ENCODE results near the gene MAP1B. TPM values are rescaled to one million over a fixed set of nuclear protein-coding genes. Genes with fewer than 3 reads are reported as not detected.
A peak's percentile ranks its signal among the peaks of the same experiment; 100 is the strongest.

Gene MAP1B
- total and polyA plus RNA-seq, 2 of the 4 experiments (the other 2 are of a cell fraction): 41.1 to 183 TPM

DNA sequence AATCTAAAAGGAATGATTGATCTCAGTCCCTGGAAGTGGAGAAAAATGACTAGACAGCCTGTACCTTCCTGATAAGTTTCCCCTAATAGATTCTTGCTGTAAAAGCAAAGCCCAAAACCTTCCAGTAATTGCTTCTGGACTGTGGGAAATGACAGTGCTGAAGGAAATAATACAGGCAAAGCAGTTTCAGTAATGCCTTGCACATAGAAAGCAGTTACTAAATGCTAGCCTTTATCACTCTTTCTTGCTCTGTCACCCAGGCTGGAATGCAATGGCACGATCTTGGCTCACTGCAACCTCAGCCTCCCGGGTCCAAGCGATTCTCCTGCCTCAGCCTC is 50.3 kb downstream of the MAP1B start:
- DNase-seq: no peak
- intact Hi-C loops (cut with micrococcal nuclease): no loop called here

More for the DNA sequence above, 50.3 kb downstream of the MAP1B start:
- no peaks in the 10 kb centered on the region for H3K36me3 ChIP-seq (ENCODE audit: control insufficient read depth, insufficient read depth, low read length)
- POLR2A ChIA-PET (ENCODE audit: unreplicated experiment): no interaction called here
- H4K91ac ChIP-seq (ENCODE audit: insufficient read depth, low read depth, low read length): peak overlapping the region; percentile 17
- peak overlapping the region; percentile 7; the same call in 1 of the 2 replicates for H3K9ac ChIP-seq (ENCODE audit: low read depth, low read length)
- TF ChIP-seq, protein P1, sequence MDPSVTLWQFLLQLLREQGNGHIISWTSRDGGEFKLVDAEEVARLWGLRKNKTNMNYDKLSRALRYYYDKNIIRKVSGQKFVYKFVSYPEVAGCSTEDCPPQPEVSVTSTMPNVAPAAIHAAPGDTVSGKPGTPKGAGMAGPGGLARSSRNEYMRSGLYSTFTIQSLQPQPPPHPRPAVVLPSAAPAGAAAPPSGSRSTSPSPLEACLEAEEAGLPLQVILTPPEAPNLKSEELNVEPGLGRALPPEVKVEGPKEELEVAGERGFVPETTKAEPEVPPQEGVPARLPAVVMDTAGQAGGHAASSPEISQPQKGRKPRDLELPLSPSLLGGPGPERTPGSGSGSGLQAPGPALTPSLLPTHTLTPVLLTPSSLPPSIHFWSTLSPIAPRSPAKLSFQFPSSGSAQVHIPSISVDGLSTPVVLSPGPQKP (IDR thresholded peaks at IDR 0.05; ENCODE audit: borderline replicate concordance, low read depth, low read length): no peak
- TF ChIP-seq, protein P2, sequence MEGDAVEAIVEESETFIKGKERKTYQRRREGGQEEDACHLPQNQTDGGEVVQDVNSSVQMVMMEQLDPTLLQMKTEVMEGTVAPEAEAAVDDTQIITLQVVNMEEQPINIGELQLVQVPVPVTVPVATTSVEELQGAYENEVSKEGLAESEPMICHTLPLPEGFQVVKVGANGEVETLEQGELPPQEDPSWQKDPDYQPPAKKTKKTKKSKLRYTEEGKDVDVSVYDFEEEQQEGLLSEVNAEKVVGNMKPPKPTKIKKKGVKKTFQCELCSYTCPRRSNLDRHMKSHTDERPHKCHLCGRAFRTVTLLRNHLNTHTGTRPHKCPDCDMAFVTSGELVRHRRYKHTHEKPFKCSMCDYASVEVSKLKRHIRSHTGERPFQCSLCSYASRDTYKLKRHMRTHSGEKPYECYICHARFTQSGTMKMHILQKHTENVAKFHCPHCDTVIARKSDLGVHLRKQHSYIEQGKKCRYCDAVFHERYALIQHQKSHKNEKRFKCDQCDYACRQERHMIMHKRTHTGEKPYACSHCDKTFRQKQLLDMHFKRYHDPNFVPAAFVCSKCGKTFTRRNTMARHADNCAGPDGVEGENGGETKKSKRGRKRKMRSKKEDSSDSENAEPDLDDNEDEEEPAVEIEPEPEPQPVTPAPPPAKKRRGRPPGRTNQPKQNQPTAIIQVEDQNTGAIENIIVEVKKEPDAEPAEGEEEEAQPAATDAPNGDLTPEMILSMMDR (conservative IDR thresholded peaks at IDR 0.05; ENCODE audit: low read depth, low read length): no peak
- TF ChIP-seq, protein P3, sequence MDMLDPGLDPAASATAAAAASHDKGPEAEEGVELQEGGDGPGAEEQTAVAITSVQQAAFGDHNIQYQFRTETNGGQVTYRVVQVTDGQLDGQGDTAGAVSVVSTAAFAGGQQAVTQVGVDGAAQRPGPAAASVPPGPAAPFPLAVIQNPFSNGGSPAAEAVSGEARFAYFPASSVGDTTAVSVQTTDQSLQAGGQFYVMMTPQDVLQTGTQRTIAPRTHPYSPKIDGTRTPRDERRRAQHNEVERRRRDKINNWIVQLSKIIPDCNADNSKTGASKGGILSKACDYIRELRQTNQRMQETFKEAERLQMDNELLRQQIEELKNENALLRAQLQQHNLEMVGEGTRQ (IDR thresholded peaks at IDR 0.05; ENCODE audit: low read depth, low read length): no peak
- no peak for TF ChIP-seq MAZ (IDR thresholded peaks at IDR 0.05; ENCODE audit: borderline replicate concordance, low read depth, low read length)
- no peak for TF ChIP-seq SMC3 (IDR thresholded peaks at IDR 0.05; ENCODE audit: low read depth, low read length)
- TF ChIP-seq RFX5 (IDR thresholded peaks at IDR 0.05; ENCODE audit: low read depth, low read length): no peak
- no peak for TF ChIP-seq BHLHE40 (IDR thresholded peaks at IDR 0.05; ENCODE audit: low read depth, low read length)
- no peak for TF ChIP-seq POLR2A (IDR thresholded peaks at IDR 0.05; ENCODE audit: low read depth, low read length)
- no peak for TF ChIP-seq CEBPB (IDR thresholded peaks at IDR 0.05; ENCODE audit: low read depth, low read length)
- no peak for TF ChIP-seq CHD1 (IDR thresholded peaks at IDR 0.05; ENCODE audit: low read depth, low read length)
- TF ChIP-seq RAD21 (IDR thresholded peaks at IDR 0.05; ENCODE audit: low read length): no peak
- no peak for TF ChIP-seq MXI1 (IDR thresholded peaks at IDR 0.05; ENCODE audit: borderline replicate concordance, low read depth, low read length)
- TF ChIP-seq NFE2L2 (IDR thresholded peaks at IDR 0.05; ENCODE audit: low read depth, low read length): no peak
- no peak for TF ChIP-seq RCOR1 (IDR thresholded peaks at IDR 0.05; ENCODE audit: insufficient replicate concordance, low read length)
- no peak for TF ChIP-seq MAFK (IDR thresholded peaks at IDR 0.05; ENCODE audit: low read depth, low read length)
- no peak for TF ChIP-seq FOS (IDR thresholded peaks at IDR 0.05; ENCODE audit: low read depth, low read length)
- no peak overlapping the region for H3K4me3 ChIP-seq (ENCODE audit: insufficient read depth, low read depth, low read length)
- 80% methylated on average over 1 of the region's 3 CpGs; no CpG with 5 or more reads in 1 of the 2 experiments for WGBS, 2 experiments (ENCODE audit: extremely low coverage in 2 of 2, insufficient read length in 1 of 2)
- H3K18ac ChIP-seq (ENCODE audit: low read depth, low read length): peak overlapping the region; percentile 82
- H2AFZ ChIP-seq (replicated peaks; ENCODE audit: low read length, poor library complexity): no peak overlapping the region
- H3K4me1 ChIP-seq (ENCODE audit: control insufficient read depth, insufficient read depth, low read length): peaks cover 46% of the 10 kb centered on the region
- peak overlapping the region; percentile 11 for H3K14ac ChIP-seq (replicated peaks; ENCODE audit: low read depth, low read length)
- H3K27ac ChIP-seq (ENCODE audit: insufficient read depth, low read length): peak overlapping the region; percentile 79; the same call in 1 of the 2 replicates
- H3K4me2 ChIP-seq (ENCODE audit: low read depth, low read length): peak overlapping the region; percentile 33; the same call in 1 of the 2 replicates
- no TSS peak for BruUV-seq (replicated peaks)
- in situ Hi-C loops (cut with MboI; ENCODE audit: low sequenced_read_pairs) (no loop called here), dilution Hi-C loops (cut with HindIII; ENCODE audit: low sequenced_read_pairs, unreplicated experiment) (no loop called here)
- H2BK5ac ChIP-seq (ENCODE audit: low read depth, low read length, poor library complexity, severe bottlenecking): peak overlapping the region; percentile 46
- H3K79me1 ChIP-seq (ENCODE audit: low read depth in 1 of 2, low read length in 2 of 2): peaks cover 58 to 88% of the 10 kb centered on the region in 2 experiments
- peak overlapping the region; percentile 5; the same call in 1 of the 2 replicates for H3K23ac ChIP-seq (ENCODE audit: low read depth, low read length)
- peak overlapping the region; percentile 71; the same call in 1 of the 2 replicates for H2BK120ac ChIP-seq (ENCODE audit: low read depth, low read length)
- CTCF ChIA-PET: no interaction called here
- peak overlapping the region; percentile 43 for H4K5ac ChIP-seq (ENCODE audit: low read depth, low read length)
- H3K56ac ChIP-seq (ENCODE audit: extremely low read depth, insufficient read depth, low read length): no peak overlapping the region
- H2BK15ac ChIP-seq (ENCODE audit: low read depth, low read length): no peak overlapping the region
- peak overlapping the region; percentile 10 for H2AK9ac ChIP-seq (replicated peaks; ENCODE audit: low read depth, low read length, poor library complexity)
- peak overlapping the region; percentile 37; the same call in 1 of the 2 replicates for H2AK5ac ChIP-seq (ENCODE audit: low read depth, low read length)
- peak overlapping the region in 1 of 2 experiments; percentile 52; a peak in 1 of 4 replicates for H4K8ac ChIP-seq (ENCODE audit: low read depth in 2 of 2, low read length in 2 of 2)
- no peak for ATAC-seq (ENCODE audit: low read depth)
- H3K27me3 ChIP-seq (ENCODE audit: control insufficient read depth, insufficient read depth, low read length): no peaks in the 10 kb centered on the region
- no peaks in the 10 kb centered on the region for H3K9me3 ChIP-seq (ENCODE audit: control insufficient read depth, insufficient read depth, low read length)
- peak overlapping the region; percentile 81 for H3K4ac ChIP-seq (ENCODE audit: low read depth, low read length)
- H4K20me1 ChIP-seq (ENCODE audit: insufficient read depth, low read length): peaks cover 22% of the 10 kb centered on the region; the same call in 1 of the 2 replicates
- peaks cover 52% of the 10 kb centered on the region for H3K9me1 ChIP-seq (ENCODE audit: insufficient read depth, low read length)
- H2BK20ac ChIP-seq (ENCODE audit: low read depth, low read length): peak overlapping the region; percentile 41; the same call in 1 of the 2 replicates
